Measurements from ENCODE around the gene ATP9A. TPM values are rescaled to one million over a fixed set of nuclear protein-coding genes. Genes with fewer than 3 reads are reported as not detected.

Gene ATP9A
- total RNA-seq, 1 donor from 2014 or later = 88.1 TPM

- no peaks in the 10 kb centered on the region for H3K4me1 Mint-ChIP-seq (ENCODE audit: low read depth)
- H3K27me3 Mint-ChIP-seq = no peaks in the 10 kb centered on the region
- H3K36me3 Mint-ChIP-seq (ENCODE audit: insufficient read depth) = peaks cover 28% of the 10 kb centered on the region
- no peak overlapping the region for H3K27ac Mint-ChIP-seq
- DNase-seq (ENCODE audit: low spot score, unreplicated experiment) = no peak
- no peak overlapping the region for H3K4me3 Mint-ChIP-seq (ENCODE audit: low read depth)
- no peaks in the 10 kb centered on the region for H3K9me3 Mint-ChIP-seq (ENCODE audit: low read depth)
- no peak for TF ChIP-seq CTCF (IDR thresholded peaks at IDR 0.05; ENCODE audit: unreplicated experiment)
These were observed 114.1 kb downstream of the ATP9A start for GRCh38 chr20:51654060-51654459.

GRCh38 chr20:51653226-51653625, 115.0 kb downstream of the ATP9A start:
- no peaks in the 10 kb centered on the region for H3K9me3 Mint-ChIP-seq (ENCODE audit: low read depth)
- no peak overlapping the region for H3K27ac Mint-ChIP-seq
- no peak for DNase-seq (ENCODE audit: low spot score, unreplicated experiment)
- no peaks in the 10 kb centered on the region for H3K27me3 Mint-ChIP-seq
- H3K4me3 Mint-ChIP-seq (ENCODE audit: low read depth) = no peak overlapping the region
- H3K36me3 Mint-ChIP-seq (ENCODE audit: insufficient read depth) = peaks cover 27% of the 10 kb centered on the region
- no peak for TF ChIP-seq CTCF (IDR thresholded peaks at IDR 0.05; ENCODE audit: unreplicated experiment)
- no peaks in the 10 kb centered on the region for H3K4me1 Mint-ChIP-seq (ENCODE audit: low read depth)

GRCh38 chr20:51651921-51652549, 116.2 kb downstream of the ATP9A start:
- Mint-ChIP-seq H3K36me3 (ENCODE audit: insufficient read depth) (peaks cover 26% of the 10 kb centered on the region), H3K9me3 (ENCODE audit: low read depth) (no peaks in the 10 kb centered on the region), H3K4me1 (ENCODE audit: low read depth) (no peaks in the 10 kb centered on the region), H3K27me3 (no peaks in the 10 kb centered on the region), H3K4me3 (ENCODE audit: low read depth) (no peak overlapping the region), H3K27ac (peak overlapping the region; percentile 92)
- TF ChIP-seq CTCF (IDR thresholded peaks at IDR 0.05; ENCODE audit: unreplicated experiment) = no peak
- no peak for DNase-seq (ENCODE audit: low spot score, unreplicated experiment)

GRCh38 chr20:51650685-51651134, 117.5 kb downstream of the ATP9A start:
- H3K36me3 Mint-ChIP-seq (ENCODE audit: insufficient read depth) = peaks cover 19% of the 10 kb centered on the region
- no peaks in the 10 kb centered on the region for H3K27me3 Mint-ChIP-seq
- no peak for TF ChIP-seq CTCF (IDR thresholded peaks at IDR 0.05; ENCODE audit: unreplicated experiment)
- no peaks in the 10 kb centered on the region for H3K4me1 Mint-ChIP-seq (ENCODE audit: low read depth)
- no peak overlapping the region for H3K4me3 Mint-ChIP-seq (ENCODE audit: low read depth)
- no peak for DNase-seq (ENCODE audit: low spot score, unreplicated experiment)
- no peak overlapping the region for H3K27ac Mint-ChIP-seq
- no peaks in the 10 kb centered on the region for H3K9me3 Mint-ChIP-seq (ENCODE audit: low read depth)

GRCh38 chr20:51648571-51648947, 119.6 kb downstream of the ATP9A start:
- H3K4me3 Mint-ChIP-seq (ENCODE audit: low read depth) = no peak overlapping the region
- no peaks in the 10 kb centered on the region for H3K27me3 Mint-ChIP-seq
- H3K27ac Mint-ChIP-seq = no peak overlapping the region
- no peaks in the 10 kb centered on the region for H3K9me3 Mint-ChIP-seq (ENCODE audit: low read depth)
- no peak for DNase-seq (ENCODE audit: low spot score, unreplicated experiment)
- TF ChIP-seq CTCF (IDR thresholded peaks at IDR 0.05; ENCODE audit: unreplicated experiment) = no peak
- H3K4me1 Mint-ChIP-seq (ENCODE audit: low read depth) = no peaks in the 10 kb centered on the region
- H3K36me3 Mint-ChIP-seq (ENCODE audit: insufficient read depth) = peaks cover 14% of the 10 kb centered on the region

All from progenitor cell of endocrine pancreas (in vitro differentiated cells).